Omental fat pad (tissue), 4 donors: ENCODE measurements around the gene ATP6V1F. TPM values are rescaled to one million over a fixed set of nuclear protein-coding genes. Genes with fewer than 3 reads are reported as not detected.

Source experiments
- ATAC-seq: fragments of 150-250 bp; one replicate; pipeline ENCODE4 v1.9.1; 2016; ENCODE audit warnings: mild to moderate bottlenecking, moderate library complexity; ENCODE audit not compliant: low FRiP score
- DNase-seq: peaks from one replicate; pipeline ENCODE4 v3.0.0-alpha.2; 2019; ENCODE audit warnings: low spot score
- CTCF ChIP-seq, 3 donors: fragments of 450-650 bp; IDR thresholded peaks; one replicate each; pipeline ENCODE4 v1.5.1; 2016 to 2017; ENCODE audit warnings: antibody characterized with exemption in 3 of 3, mild to moderate bottlenecking in 3 of 3, moderate library complexity in 2 of 3
- total RNA-seq, 4 donors: library from RNA; depleted of rRNA; stranded (reverse); fragments of >200 nt; gene quantifications; one replicate each; pipeline ENCODE4 v1.1.0, GENCODE V29; 2016

ATP6V1F gene
- total RNA-seq, 4 donors from 2014 or later = 86.7 to 186 (median 133) TPM

GRCh38 chr7:128865996-128866877 is 3.6 kb downstream of the ATP6V1F start:
- no peak for DNase-seq
- ATAC-seq = no peak
- no peak for TF ChIP-seq CTCF (IDR thresholded peaks at IDR 0.05)

- no peak for ATAC-seq
- TF ChIP-seq CTCF (IDR thresholded peaks at IDR 0.05) = no peak
These were observed 4.6 kb downstream of the ATP6V1F start for GRCh38 chr7:128867241-128867640.

GRCh38 chr7:128867842-128868623 is 5.4 kb downstream of the ATP6V1F start:
- no peak for TF ChIP-seq CTCF (IDR thresholded peaks at IDR 0.05)
- DNase-seq (no peak), ATAC-seq (no peak)

More at GRCh38 chr7:128867241-128867640, 4.6 kb downstream of the ATP6V1F start:
- DNase-seq = no peak

GRCh38 chr7:128868624-128869137 is 6.0 kb downstream of the ATP6V1F start:
- ATAC-seq (no peak), DNase-seq (no peak)
- TF ChIP-seq CTCF (IDR thresholded peaks at IDR 0.05) = peak in 1 of 3 donors; percentile 4

- no peak for TF ChIP-seq CTCF (IDR thresholded peaks at IDR 0.05)
- DNase-seq = no peak
- peak; percentile 30 for ATAC-seq
These were observed 6.7 kb downstream of the ATP6V1F start for GRCh38 chr7:128869138-128869943.

GRCh38 chr7:128869944-128870285 is 7.3 kb downstream of the ATP6V1F start:
- ATAC-seq (no peak), DNase-seq (no peak)
- TF ChIP-seq CTCF (IDR thresholded peaks at IDR 0.05) = no peak
